GM15510 (cell line): Measurements from ENCODE around the gene CCN6.

Experiments
- POLR2A ChIP-seq: IDR thresholded peaks from 3 replicates; pipeline ENCODE4 v1.6.1; 2011; ENCODE audit warnings: borderline replicate concordance; ENCODE audit not compliant: insufficient read length; ENCODE audit errors: extremely low read depth

Gene CCN6

GRCh38 chr6:112037783-112038216, 16.1 kb upstream of the CCN6 start:
- no peak for TF ChIP-seq POLR2A

DNA sequence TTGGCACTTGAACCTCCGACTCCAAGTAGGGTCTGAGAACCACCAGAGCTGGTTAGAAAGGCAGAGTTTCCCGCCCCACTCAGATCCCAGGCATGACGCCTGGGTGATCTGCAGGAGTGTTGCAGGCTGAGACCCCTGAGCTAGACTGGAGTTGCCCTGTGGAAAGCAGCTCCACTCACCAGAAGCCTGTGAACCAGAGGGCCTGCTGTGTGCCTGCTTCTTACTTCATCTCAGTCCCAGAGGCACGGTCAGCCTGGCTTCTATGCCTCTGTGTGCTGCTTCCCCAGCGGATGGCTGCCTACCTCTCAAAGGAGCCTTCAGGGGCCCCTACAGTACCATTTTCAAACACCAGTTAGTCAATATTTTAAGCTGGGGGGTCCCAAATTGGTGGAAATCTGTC, 15.6 kb upstream of the CCN6 start:
- no peak for TF ChIP-seq POLR2A

DNA sequence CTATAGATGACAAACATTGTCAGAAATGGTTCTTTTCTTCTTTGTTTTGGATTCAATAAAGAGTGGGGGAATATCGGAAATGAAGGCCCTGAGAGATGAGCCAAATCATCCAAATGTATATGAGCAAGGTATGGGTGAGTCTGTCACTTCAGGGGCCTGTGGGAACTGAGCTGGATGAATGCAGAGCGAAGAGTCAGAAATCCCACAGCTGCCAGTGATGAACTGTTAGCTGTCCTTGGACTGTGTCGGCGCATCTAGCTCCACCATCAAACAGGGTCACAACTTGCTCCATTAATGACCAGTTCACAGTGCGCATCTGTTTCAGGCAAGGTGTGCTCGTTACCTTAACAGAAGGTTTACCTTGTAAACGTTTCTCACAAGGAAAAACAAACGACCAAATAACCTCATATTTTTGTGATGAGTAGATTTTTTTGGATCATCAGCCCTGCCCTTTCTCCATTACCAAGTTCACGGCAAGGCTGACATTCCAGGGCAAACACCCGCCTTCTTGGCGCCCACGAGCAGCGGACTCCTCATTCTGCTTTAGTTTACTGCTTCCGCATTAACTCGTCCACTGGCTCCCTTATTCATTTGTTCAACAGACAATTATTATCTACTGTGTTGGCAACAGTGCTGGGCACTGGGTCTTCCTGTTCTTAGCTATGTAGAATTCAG, 15.0 kb upstream of the CCN6 start:
- TF ChIP-seq POLR2A = no peak

DNA sequence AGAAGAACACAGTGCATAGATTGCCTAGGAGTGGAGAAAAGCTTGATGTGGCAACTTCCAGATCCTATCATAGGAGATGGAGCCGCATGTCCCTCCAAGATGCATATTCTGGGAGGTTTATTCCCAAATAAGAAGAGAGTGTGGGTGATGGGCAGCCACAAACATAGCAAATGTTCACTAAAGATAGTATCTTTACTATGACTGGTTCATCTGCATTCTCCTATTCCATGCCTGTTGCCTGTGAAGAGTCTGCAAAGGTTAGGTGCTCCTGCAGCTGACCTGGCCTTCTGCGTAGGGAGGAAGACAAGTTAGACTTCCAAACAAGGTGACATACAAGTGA, 14.5 kb upstream of the CCN6 start:
- TF ChIP-seq POLR2A = no peak

- no peak for TF ChIP-seq POLR2A
Measured at GRCh38 chr6:112040956-112041355, 12.9 kb upstream of the CCN6 start.

- TF ChIP-seq POLR2A = no peak
Measured at GRCh38 chr6:112041535-112041934, 12.4 kb upstream of the CCN6 start.

DNA sequence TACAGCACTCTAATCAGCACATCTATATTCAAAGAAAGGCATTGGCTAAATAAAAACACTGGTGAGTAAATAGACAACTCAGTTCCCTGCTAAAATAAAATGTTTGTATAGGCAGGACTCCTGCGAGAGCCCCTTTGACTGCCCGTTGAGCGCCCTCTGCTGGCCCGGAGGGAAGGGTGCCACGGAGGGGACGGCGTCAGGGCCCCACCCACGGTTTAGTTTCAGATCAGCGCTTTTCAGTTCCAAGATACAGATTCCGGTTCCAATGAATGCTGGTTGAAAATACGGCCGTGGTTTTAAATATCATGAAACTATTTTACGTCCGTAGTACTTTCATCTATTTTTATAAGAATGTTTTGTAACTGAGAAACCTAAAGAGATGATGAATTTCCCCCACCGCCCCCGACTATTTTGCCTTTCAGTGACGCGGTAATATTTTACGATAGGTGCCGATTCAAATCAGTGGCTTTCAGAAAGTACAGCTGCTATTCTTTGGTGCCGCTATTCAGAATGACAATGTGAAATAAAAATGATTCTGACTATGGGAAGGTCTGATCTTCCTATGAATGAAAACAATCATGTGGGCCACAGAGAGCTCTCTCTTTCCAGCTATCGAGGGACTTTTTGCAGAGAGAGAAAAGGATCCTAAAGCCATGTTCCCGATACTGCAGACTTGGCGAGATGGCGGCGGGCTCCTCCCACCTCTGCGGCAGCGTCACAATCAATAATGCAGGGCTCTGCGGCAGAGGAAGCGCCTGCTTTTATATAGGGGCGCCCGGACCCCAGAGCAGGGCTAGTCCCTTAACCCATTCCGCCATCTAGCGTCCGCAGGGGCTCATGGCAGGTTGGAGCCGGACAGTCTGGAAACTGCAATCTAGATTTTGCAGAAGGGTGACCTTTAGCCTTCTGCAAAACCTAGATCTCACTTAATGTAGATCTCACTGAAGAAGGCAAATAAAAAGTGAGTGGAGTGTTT, 10.6 kb upstream of the CCN6 start:
- TF ChIP-seq POLR2A = no peak

DNA sequence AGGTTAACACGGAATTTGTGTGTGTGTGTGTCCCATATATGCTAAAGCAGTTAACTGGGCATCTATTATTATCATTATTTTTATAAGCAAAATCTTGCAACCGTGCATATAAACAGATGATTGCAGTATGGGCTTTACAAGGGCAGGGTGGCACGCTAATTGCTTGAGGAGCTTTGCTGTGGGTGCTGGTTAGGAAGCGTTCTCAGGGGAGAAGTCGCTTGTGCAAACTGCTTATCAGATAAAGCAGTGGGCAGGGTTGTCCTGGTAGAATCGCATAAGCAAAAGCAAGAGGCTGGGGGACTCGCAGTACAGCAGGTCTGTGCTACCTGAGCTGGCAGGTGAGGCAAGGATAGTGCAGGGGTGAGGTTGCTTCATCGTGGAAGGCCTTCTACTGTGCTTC, 9.7 kb upstream of the CCN6 start:
- no peak for TF ChIP-seq POLR2A

- TF ChIP-seq POLR2A = no peak
Measured at GRCh38 chr6:112044856-112045255, 9.0 kb upstream of the CCN6 start.

- TF ChIP-seq POLR2A = no peak
Measured at GRCh38 chr6:112049026-112049799, 4.7 kb upstream of the CCN6 start.

DNA sequence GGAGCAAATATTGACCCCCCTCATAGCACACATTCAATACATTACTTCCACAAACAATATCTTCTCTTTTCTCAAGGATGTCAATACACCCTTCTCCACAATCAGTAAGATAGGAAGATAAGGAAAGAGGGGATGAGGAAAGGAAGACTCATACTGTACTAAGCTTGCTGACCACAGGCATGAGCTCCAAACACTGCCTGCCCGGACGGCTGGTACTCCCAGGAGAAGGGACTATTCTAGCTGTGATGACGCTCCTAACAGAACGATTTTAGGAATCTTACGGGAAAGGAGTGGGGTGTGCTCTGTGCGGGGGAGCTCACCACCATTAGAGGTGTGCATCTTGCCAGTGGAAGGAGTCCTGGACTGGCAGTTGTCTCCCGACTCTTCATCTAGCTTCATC, 3.9 kb upstream of the CCN6 start:
- TF ChIP-seq POLR2A = no peak

DNA sequence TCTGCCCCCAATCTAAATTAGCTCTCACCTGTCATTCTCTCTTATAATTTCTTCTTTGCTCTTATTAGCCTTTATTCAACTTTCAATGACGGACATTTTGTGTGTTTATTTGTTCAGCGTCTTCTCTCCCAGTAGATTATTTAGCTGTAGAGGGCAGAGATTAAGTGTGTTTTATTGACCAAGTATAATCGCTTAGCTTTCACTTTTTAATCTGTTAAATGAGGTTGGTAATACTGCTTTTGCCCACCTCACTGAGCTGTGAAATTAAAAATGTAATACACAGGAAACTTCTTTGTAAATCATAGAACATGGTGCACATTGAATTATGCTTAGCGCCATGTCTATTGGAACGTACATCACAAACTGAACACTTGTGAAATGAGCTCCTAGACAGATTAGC, 3.5 kb upstream of the CCN6 start:
- TF ChIP-seq POLR2A = no peak

GRCh38 chr6:112054555-112055190, 769 bp downstream of the CCN6 start:
- TF ChIP-seq POLR2A = no peak

DNA sequence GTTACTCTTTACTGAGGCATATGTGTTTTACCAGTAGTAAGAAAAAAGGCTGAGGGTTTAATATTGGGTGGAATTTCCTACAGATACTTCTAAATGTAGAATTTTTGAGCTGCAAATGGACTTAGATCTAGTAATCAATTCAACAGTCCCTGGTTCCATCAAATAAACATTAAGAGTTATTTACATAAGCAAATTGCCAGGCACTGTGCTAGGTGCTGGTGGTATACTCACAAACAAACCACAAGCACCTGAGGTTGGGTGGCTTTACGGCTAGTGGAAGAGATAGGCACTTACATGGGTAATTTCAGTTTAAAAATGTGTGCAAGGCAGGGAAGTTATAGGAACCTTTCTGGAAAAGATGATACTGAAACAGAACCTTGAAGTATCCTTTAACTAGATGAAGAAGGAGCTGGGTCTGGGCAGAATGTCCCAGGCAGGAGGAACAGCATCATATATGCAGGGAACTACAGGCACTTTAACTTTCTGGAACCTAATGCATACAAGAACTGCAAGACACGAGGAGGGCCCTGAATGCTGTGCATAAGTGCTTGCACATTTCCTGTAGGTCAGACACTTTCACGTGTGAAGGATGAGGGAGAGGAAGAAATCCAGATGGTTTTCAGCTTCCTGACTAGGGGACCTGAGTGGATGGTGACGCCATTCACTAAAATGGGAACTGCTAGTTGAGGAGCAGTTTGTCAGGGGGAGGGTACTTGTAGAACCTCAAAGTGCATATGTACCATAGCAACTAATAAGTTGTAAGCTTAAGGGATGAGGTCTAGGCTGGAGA, 4.5 kb downstream of the CCN6 start:
- no peak for TF ChIP-seq POLR2A
